K562 (cell line): Measurements from ENCODE around the gene LIPT2. TPM values are rescaled to one million over a fixed set of nuclear protein-coding genes. Genes with fewer than 3 reads are reported as not detected.

Experiments used
- ATAC-seq: fragments of 200-7000 bp; cut with Tn5 transposase; 3 replicates; pipeline ENCODE4 v1.9.1; 2020; ENCODE audit warnings: moderate library complexity
- BruUV-seq: library from RNA; stranded (reverse); fragments of 400-500 nt; replicated peaks from 2 replicates; lab custom pipeline; 2021; lab: Mats Ljungman, UMichigan
- CTCF ChIA-PET: fragments of 300-600 bp; formaldehyde crosslinking; extraction: SDS; loops from one replicate; lab custom pipeline; 2021; ENCODE audit warnings: low intra/inter-chr PET ratio; lab: Yijun Ruan, JAX
- POLR2A ChIA-PET: fragments of 300-600, 350-650 bp; sonication (Branson Sonifier 250); formaldehyde crosslinking; extraction: SDS; loops from one replicate; lab custom pipeline; 2021; ENCODE audit warnings: antibody characterized with exemption, inconsistent platforms; lab: Yijun Ruan, JAX
- DNase-seq, 4 experiments: peaks; one replicate each; pipeline versions ENCODE4 v3.0.0 to v3.0.0-alpha.2; 2011 to 2018; ENCODE audit warnings: low spot score in 3 of 4, mixed read lengths in 3 of 4; ENCODE audit errors: extremely low read depth in 1 of 4
- FAIRE-seq: peaks from 2 replicates; lab custom pipeline; 2011; peaks lifted over from hg19 to GRCh38; lab: Jason Lieb, UNC
- H2AFZ ChIP-seq: 2 replicates; pipeline ENCODE4 v1.6.0; 2011; ENCODE audit warnings: low read depth, low read length, control low read depth, inconsistent platforms
- H3K27ac ChIP-seq: fragments of 200-600 bp; 3 replicates; pipeline ENCODE4 v1.8.0; 2011; ENCODE audit warnings: low read depth, mild to moderate bottlenecking, control low read depth, inconsistent platforms, low read length, moderate library complexity, mixed read lengths; ENCODE audit errors: extremely low read depth
- H3K27me3 ChIP-seq, 2 experiments: fragments of 300-600 bp in 1 of 2; 2 replicates in 1 of 2; 3 replicates in 1 of 2; pipeline versions ENCODE4 v1.6.0 to v1.8.0; 2011; ENCODE audit warnings: inconsistent platforms in 2 of 2, low read length in 2 of 2, mild to moderate bottlenecking in 1 of 2, mixed read lengths in 1 of 2, moderate library complexity in 1 of 2; ENCODE audit not compliant: control insufficient read depth in 2 of 2, insufficient read depth in 2 of 2
- H3K36me3 ChIP-seq: fragments of 300-600 bp; 3 replicates; pipeline ENCODE4 v1.8.0; 2011; ENCODE audit warnings: mild to moderate bottlenecking, low read length, inconsistent platforms; ENCODE audit not compliant: control insufficient read depth, insufficient read depth
- H3K4me1 ChIP-seq, 2 experiments: fragments of 200-600 bp in 1 of 2; replicated peaks in 1 of 2; 2 replicates in 1 of 2; 3 replicates in 1 of 2; pipeline versions ENCODE4 v1.5.1 to v1.8.0; 2011; ENCODE audit warnings: inconsistent platforms in 2 of 2, low read length in 2 of 2, mild to moderate bottlenecking in 1 of 2, mixed read lengths in 1 of 2, moderate library complexity in 1 of 2; ENCODE audit not compliant: control insufficient read depth in 2 of 2, insufficient read depth in 2 of 2
- H3K4me2 ChIP-seq: 2 replicates; pipeline ENCODE4 v1.6.1; 2011; ENCODE audit warnings: low read length, control low read depth, inconsistent platforms, mixed read lengths; ENCODE audit not compliant: insufficient read depth
- H3K4me3 ChIP-seq: fragments of 200-600 bp; sonication (generic), shearing (Covaris generic); 2 replicates; pipeline ENCODE4 v1.5.1; 2016; ENCODE audit warnings: control low read depth, inconsistent platforms
- H3K79me2 ChIP-seq: fragments of 200-600 bp; 3 replicates; pipeline ENCODE4 v1.8.0; 2011; ENCODE audit warnings: low read length, inconsistent platforms; ENCODE audit not compliant: control insufficient read depth, insufficient read depth
- H3K9ac ChIP-seq, 2 experiments: 2 replicates each; pipeline versions ENCODE4 v1.6.0 to v1.6.1; 2011; ENCODE audit warnings: low read depth in 2 of 2, low read length in 2 of 2, control low read depth in 1 of 2, inconsistent platforms in 1 of 2, mild to moderate bottlenecking in 1 of 2, mixed read lengths in 1 of 2; ENCODE audit not compliant: insufficient read depth in 1 of 2
- H3K9me1 ChIP-seq: one replicate; pipeline ENCODE4 v1.6.0; 2011; ENCODE audit warnings: inconsistent platforms, mild to moderate bottlenecking, low read length, moderate library complexity; ENCODE audit not compliant: control insufficient read depth, insufficient read depth
- H3K9me3 ChIP-seq: replicated peaks from 2 replicates; pipeline ENCODE4 v1.5.1; 2011; ENCODE audit warnings: low read depth, low read length, inconsistent platforms; ENCODE audit not compliant: control insufficient read depth, insufficient read depth
- H4K20me1 ChIP-seq: replicated peaks from 2 replicates; pipeline ENCODE4 v1.6.1; 2011; ENCODE audit warnings: low read length, inconsistent platforms, mixed read lengths; ENCODE audit not compliant: control insufficient read depth, insufficient read depth
- ATF7 ChIP-seq: fragments of 450-650 bp; IDR thresholded peaks from 2 replicates; pipeline ENCODE4 v1.7.1; 2014; ENCODE audit warnings: mild to moderate bottlenecking, moderate library complexity
- BHLHE40 ChIP-seq: IDR thresholded peaks from 2 replicates; pipeline ENCODE4 v1.6.1; 2011; ENCODE audit warnings: low read length, improper control_type of control experiment
- DACH1 ChIP-seq: fragments of 450-650 bp; IDR thresholded peaks from 2 replicates; pipeline ENCODE4 v1.6.1; 2018; ENCODE audit not compliant: partially characterized antibody
- E2F6 ChIP-seq, 2 experiments: IDR thresholded peaks; 2 replicates each; pipeline ENCODE4 v1.6.1; 2011; ENCODE audit warnings: borderline replicate concordance in 1 of 2, control low read depth in 1 of 2, low read depth in 1 of 2, low read length in 1 of 2, mild to moderate bottlenecking in 1 of 2, mixed read lengths in 1 of 2, moderate library complexity in 1 of 2; ENCODE audit not compliant: insufficient read depth in 1 of 2, insufficient read length in 1 of 2, poor library complexity in 1 of 2, severe bottlenecking in 1 of 2; ENCODE audit errors: extremely low read depth in 1 of 2
- KAT8 ChIP-seq: fragments of 450-650 bp; IDR thresholded peaks from 2 replicates; pipeline ENCODE4 v1.6.1; 2016; ENCODE audit warnings: low read depth, mild to moderate bottlenecking
- MYC ChIP-seq, 2 experiments: fragments of 250-450 bp in 1 of 2; sonication (Bioruptor Pico) in 1 of 2; IDR thresholded peaks; 2 replicates each; pipeline versions ENCODE4 v1.5.1 to v1.6.1; 2012 to 2021; ENCODE audit warnings: low read depth in 2 of 2, borderline replicate concordance in 1 of 2, improper control_type of control experiment in 1 of 2, low read length in 1 of 2, mild to moderate bottlenecking in 1 of 2, moderate library complexity in 1 of 2
- PKNOX1 ChIP-seq: fragments of 450-650 bp; IDR thresholded peaks from 2 replicates; pipeline ENCODE4 v1.6.1; 2016
- SMARCA4 ChIP-seq: fragments of 450-650 bp; IDR thresholded peaks from 2 replicates; pipeline ENCODE4 v1.6.1; 2016
- SRF ChIP-seq, 2 experiments: fragments of 250-450, 450-650 bp in 1 of 2; sonication (Bioruptor Pico) in 1 of 2; sonication (generic) in 1 of 2; formaldehyde crosslinking; IDR thresholded peaks; 2 replicates each; pipeline versions ENCODE4 v1.5.0 to v1.5.1; 2020 to 2022; ENCODE audit warnings: mild to moderate bottlenecking in 1 of 2, missing genetic modification reagents in 1 of 2
- STAG1 ChIP-seq: sonication (generic); formaldehyde crosslinking; IDR thresholded peaks from 2 replicates; pipeline ENCODE4 v1.5.0; 2020; ENCODE audit warnings: missing genetic modification reagents, borderline replicate concordance
- TAF1 ChIP-seq: IDR thresholded peaks from 2 replicates; pipeline ENCODE4 v1.6.1; 2011; ENCODE audit warnings: mild to moderate bottlenecking, low read length, moderate library complexity; ENCODE audit not compliant: insufficient read depth, control insufficient read depth, severe bottlenecking; ENCODE audit errors: extremely low read depth
- WGBS: fragments of 100-300 bp; shearing (Covaris generic); methylation state at CpG from one replicate; pipeline ENCODE4 v1.1.6; 2016; ENCODE audit warnings: low coverage, mixed read lengths; ENCODE audit not compliant: insufficient coverage; ENCODE audit errors: missing lambda C conversion rate; 5-methylcytosine and 5-hydroxymethylcytosine counted together
- in situ Hi-C: fragments of 300-500 bp; cut with MboI; formaldehyde crosslinking; loops from 4 replicates; pipeline ENCODE4 v1.15.0; 2018; ENCODE audit warnings: inconsistent platforms, mixed read lengths
- intact Hi-C: fragments of 100-400 bp; cut with micrococcal nuclease; formaldehyde crosslinking; loops from 2 replicates; pipeline ENCODE4 v1.14.2; 2022
- polyA plus RNA-seq, 8 experiments: library from polyadenylated mRNA; depleted of rRNA in 4 of 8; stranded (reverse) in 5 of 8; unstranded in 3 of 8; fragments of >200 nt; fragmentation: Nextera tagmentation in 2 of 8; fragmentation: Illumina TruSeq in 1 of 8; extraction: Ambion mirVana in 2 of 8; extraction: Trizol in 1 of 8; gene quantifications; 2 replicates each; pipeline versions ENCODE4 v1.2.1 to v1.2.3, GENCODE V29; 2011 to 2014; ENCODE audit warnings: inconsistent platforms in 1 of 8, missing spikeins in 1 of 8
- total RNA-seq, 7 experiments: library from RNA; depleted of rRNA in 6 of 7; stranded (reverse); fragments of >200 nt in 6 of 7; fragmentation: Illumina TruSeq in 2 of 7; extraction: Trizol in 2 of 7; gene quantifications; 2 replicates each; pipeline versions ENCODE4 v1.2.1 to v1.2.3, GENCODE V29; 2011 to 2021; ENCODE audit warnings: low replicate concordance in 1 of 7
- TF ChIP-seq, protein P1 (sequence below): fragments of 450-650 bp; IDR thresholded peaks from 2 replicates; pipeline ENCODE4 v1.6.1; 2017; ENCODE audit warnings: antibody characterized with exemption, mild to moderate bottlenecking

LIPT2 gene
- total and polyA plus RNA-seq, 9 of the 15 experiments (the other 6 are each of a cell fraction or from before 2014, with no cell fraction given) = 1.00 to 5.2 (median 3.5) TPM

- TF ChIP-seq TAF1 (no peak), KAT8 (no peak)
Observed at GRCh38 chr11:74479732-74480123, 13.8 kb downstream of the LIPT2 start (continued).

DNA sequence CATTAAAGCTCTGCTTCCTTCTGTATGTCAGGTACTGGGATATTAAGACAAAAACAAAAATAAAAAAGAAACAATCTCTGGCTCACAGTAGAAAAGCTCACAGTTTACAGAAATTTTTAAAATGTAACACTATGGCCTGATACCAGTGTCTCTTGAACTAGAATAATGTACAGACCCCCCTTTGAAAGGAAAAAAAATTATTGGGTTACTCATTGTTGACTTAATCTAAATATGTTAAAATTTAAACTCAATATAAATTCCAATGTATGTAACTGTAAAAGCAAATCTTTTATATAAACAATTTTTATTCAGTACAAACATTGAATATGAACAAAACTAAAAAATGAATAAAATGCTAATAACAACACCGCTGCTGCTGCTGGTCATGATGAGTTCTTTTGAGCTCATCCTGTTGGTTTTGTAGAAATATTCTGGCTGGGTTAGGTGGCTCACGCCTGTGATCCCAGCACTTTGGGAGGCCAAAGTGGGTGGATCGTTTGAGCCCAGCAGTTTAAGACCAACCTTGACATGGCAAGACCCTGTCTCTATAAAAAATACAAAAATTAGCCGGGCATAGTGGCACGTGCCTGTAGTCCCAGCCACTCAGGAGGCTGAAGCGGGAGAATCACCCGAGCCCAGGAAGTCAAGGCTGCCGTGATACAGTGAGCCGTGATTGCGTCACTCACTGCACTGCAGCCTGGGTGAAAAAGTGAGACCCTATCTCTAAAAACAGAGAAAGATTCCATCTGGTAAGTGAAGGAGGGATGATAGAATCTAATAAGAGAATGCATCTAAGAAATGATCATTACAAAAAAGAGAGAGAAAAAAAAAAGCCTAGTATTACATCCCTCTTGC is 14.4 kb downstream of the LIPT2 start:
- 22% methylated on average over 9 of the region's 10 CpGs for WGBS
- H3K4me2 ChIP-seq = no peak overlapping the region
- TF ChIP-seq MYC (IDR thresholded peaks at IDR 0.05; ENCODE audit: low read depth, low read length) (no peak), MYC (CRISPR knock-in tag; IDR thresholded peaks at IDR 0.05; ENCODE audit: borderline replicate concordance, low read depth) (no peak), SRF (CRISPR knock-in tag; IDR thresholded peaks at IDR 0.05) (no peak), SMARCA4 (peak; percentile 22; the same call in 1 of the 2 replicates), BHLHE40 (peak; percentile 51; the same call in 1 of the 2 replicates), E2F6 (IDR thresholded peaks at IDR 0.05; ENCODE audit: borderline replicate concordance in 1 of 2, extremely low read depth in 1 of 2, insufficient read depth in 1 of 2, insufficient read length in 1 of 2, low read depth in 1 of 2, low read length in 1 of 2, poor library complexity in 1 of 2, severe bottlenecking in 1 of 2) (peak in 1 of 2 experiments; percentile 37), ATF7 (0 out of 2 replicates have a peak, but pooled peaks have one; percentile 25), STAG1 (CRISPR knock-in tag) (no peak), DACH1 (no peak), PKNOX1 (0 out of 2 replicates have a peak, but pooled peaks have one; percentile 13)
- TF ChIP-seq, protein P1, sequence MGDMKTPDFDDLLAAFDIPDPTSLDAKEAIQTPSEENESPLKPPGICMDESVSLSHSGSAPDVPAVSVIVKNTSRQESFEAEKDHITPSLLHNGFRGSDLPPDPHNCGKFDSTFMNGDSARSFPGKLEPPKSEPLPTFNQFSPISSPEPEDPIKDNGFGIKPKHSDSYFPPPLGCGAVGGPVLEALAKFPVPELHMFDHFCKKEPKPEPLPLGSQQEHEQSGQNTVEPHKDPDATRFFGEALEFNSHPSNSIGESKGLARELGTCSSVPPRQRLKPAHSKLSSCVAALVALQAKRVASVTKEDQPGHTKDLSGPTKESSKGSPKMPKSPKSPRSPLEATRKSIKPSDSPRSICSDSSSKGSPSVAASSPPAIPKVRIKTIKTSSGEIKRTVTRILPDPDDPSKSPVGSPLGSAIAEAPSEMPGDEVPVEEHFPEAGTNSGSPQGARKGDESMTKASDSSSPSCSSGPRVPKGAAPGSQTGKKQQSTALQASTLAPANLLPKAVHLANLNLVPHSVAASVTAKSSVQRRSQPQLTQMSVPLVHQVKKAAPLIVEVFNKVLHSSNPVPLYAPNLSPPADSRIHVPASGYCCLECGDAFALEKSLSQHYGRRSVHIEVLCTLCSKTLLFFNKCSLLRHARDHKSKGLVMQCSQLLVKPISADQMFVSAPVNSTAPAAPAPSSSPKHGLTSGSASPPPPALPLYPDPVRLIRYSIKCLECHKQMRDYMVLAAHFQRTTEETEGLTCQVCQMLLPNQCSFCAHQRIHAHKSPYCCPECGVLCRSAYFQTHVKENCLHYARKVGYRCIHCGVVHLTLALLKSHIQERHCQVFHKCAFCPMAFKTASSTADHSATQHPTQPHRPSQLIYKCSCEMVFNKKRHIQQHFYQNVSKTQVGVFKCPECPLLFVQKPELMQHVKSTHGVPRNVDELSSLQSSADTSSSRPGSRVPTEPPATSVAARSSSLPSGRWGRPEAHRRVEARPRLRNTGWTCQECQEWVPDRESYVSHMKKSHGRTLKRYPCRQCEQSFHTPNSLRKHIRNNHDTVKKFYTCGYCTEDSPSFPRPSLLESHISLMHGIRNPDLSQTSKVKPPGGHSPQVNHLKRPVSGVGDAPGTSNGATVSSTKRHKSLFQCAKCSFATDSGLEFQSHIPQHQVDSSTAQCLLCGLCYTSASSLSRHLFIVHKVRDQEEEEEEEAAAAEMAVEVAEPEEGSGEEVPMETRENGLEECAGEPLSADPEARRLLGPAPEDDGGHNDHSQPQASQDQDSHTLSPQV = 0 out of 2 replicates have a peak, but pooled peaks have one; percentile 24

More for the DNA sequence above, 14.4 kb downstream of the LIPT2 start:
- peak; percentile 69 for ATAC-seq
- H3K9ac ChIP-seq = no peak overlapping the region
- no peak overlapping the region for H3K27ac ChIP-seq
- ChIA-PET POLR2A (interaction anchor here (1.5 to 2.0 kb wide), 2 partner anchors 9 to 14 kb away, joined by 5 to 8 read pairs; partner anchors contain the start of gene LIPT2), CTCF (no interaction called here)
- H4K20me1 ChIP-seq = no peaks in the 10 kb centered on the region
- BruUV-seq = no TSS peak
- H3K4me3 ChIP-seq = no peak overlapping the region
- intact Hi-C loops = no loop called here
- no peaks in the 10 kb centered on the region for H3K9me1 ChIP-seq
- no peak for FAIRE-seq
- H3K4me1 ChIP-seq = peaks cover 0 to 11% of the 10 kb centered on the region in 2 experiments; a peak in 2 of 5 replicates
- no peaks in the 10 kb centered on the region for H3K36me3 ChIP-seq
- in situ Hi-C loops = no loop called here
- H3K27me3 ChIP-seq = no peaks in the 10 kb centered on the region
- H3K79me2 ChIP-seq = no peaks in the 10 kb centered on the region
- H3K9me3 ChIP-seq = no peaks in the 10 kb centered on the region
- H2AFZ ChIP-seq = no peak overlapping the region
- DNase-seq = no peak
